Neural progenitor cell (in vitro differentiated cells): ENCODE results near the gene GPBAR1. TPM values are rescaled to one million over a fixed set of nuclear protein-coding genes. Genes with fewer than 3 reads are reported as not detected.
A peak's percentile ranks its signal among the peaks of the same experiment; 100 is the strongest.

Source experiments
- DNase-seq: peaks from one replicate; pipeline ENCODE4 v3.0.0-alpha.2; 2016; ENCODE audit warnings: low spot score
- H2AFZ ChIP-seq: fragments of 200-600 bp; sonication (generic); replicated peaks from 2 replicates; pipeline ENCODE4 v1.6.1; 2016; ENCODE audit warnings: antibody characterized with exemption
- H3F3A ChIP-seq: fragments of 200-600 bp; sonication (generic); 2 replicates; pipeline ENCODE4 v1.6.1; 2016; ENCODE audit warnings: antibody characterized with exemption, low read depth
- H3K27ac ChIP-seq: fragments of 200-600 bp; sonication (generic); 2 replicates; pipeline ENCODE4 v1.5.1; 2016; ENCODE audit warnings: mild to moderate bottlenecking
- H3K27me3 ChIP-seq: fragments of 200-600 bp; sonication (generic); 2 replicates; pipeline ENCODE4 v1.6.1; 2016; ENCODE audit warnings: mild to moderate bottlenecking, moderate library complexity
- H3K36me3 ChIP-seq: fragments of 200-600 bp; sonication (generic); 2 replicates; pipeline ENCODE4 v1.5.1; 2016
- H3K4me1 ChIP-seq: fragments of 200-600 bp; sonication (generic); 2 replicates; pipeline ENCODE4 v1.6.1; 2016; ENCODE audit warnings: mixed run types
- H3K4me2 ChIP-seq: fragments of 200-600 bp; sonication (generic); 2 replicates; pipeline ENCODE4 v1.6.1; 2016
- H3K4me3 ChIP-seq: fragments of 200-600 bp; sonication (generic); 2 replicates; pipeline ENCODE4 v1.5.1; 2016
- H3K79me2 ChIP-seq: fragments of 200-600 bp; sonication (generic); 2 replicates; pipeline ENCODE4 v1.6.1; 2016; ENCODE audit warnings: low read depth
- H3K9ac ChIP-seq: fragments of 200-600 bp; sonication (generic); 2 replicates; pipeline ENCODE4 v1.6.1; 2016
- H3K9me3 ChIP-seq: fragments of 200-600 bp; sonication (generic); 2 replicates; pipeline ENCODE4 v1.5.1; 2016; ENCODE audit warnings: low read depth
- H4K20me1 ChIP-seq: fragments of 200-600 bp; sonication (generic); 2 replicates; pipeline ENCODE4 v1.6.1; 2016; ENCODE audit warnings: low read depth
- H3K27ac Mint-ChIP-seq: 3 replicates; pipeline ENCODE4 v1.8.0; 2021; ENCODE audit warnings: mixed read lengths
- H3K27me3 Mint-ChIP-seq: 2 replicates; pipeline ENCODE4 v1.8.0; 2022; ENCODE audit warnings: low read depth, mild to moderate bottlenecking, inconsistent platforms, moderate library complexity, mixed read lengths; ENCODE audit not compliant: insufficient read depth
- H3K36me3 Mint-ChIP-seq: 3 replicates; pipeline ENCODE4 v1.8.0; 2021; ENCODE audit warnings: mixed read lengths
- H3K4me1 Mint-ChIP-seq: 3 replicates; pipeline ENCODE4 v1.8.0; 2021; ENCODE audit warnings: mixed read lengths
- H3K4me3 Mint-ChIP-seq: 3 replicates; pipeline ENCODE4 v1.8.0; 2021; ENCODE audit warnings: mild to moderate bottlenecking, moderate library complexity, mixed read lengths
- H3K9me3 Mint-ChIP-seq: 3 replicates; pipeline ENCODE4 v1.8.0; 2020; ENCODE audit warnings: mixed read lengths
- EZH2 ChIP-seq: fragments of 200-600 bp; sonication (generic); IDR thresholded peaks from 2 replicates; pipeline ENCODE4 v1.6.1; 2017; ENCODE audit warnings: antibody characterized with exemption, mild to moderate bottlenecking, moderate library complexity
- EZH2phosphoT487 ChIP-seq: fragments of 200-600 bp; sonication (generic); IDR thresholded peaks from 2 replicates; pipeline ENCODE4 v1.6.1; 2017; ENCODE audit warnings: antibody characterized with exemption
- total RNA-seq: library from RNA; depleted of rRNA; stranded (reverse); fragments of >200 nt; gene quantifications from 2 replicates; pipeline ENCODE4 v1.2.3, GENCODE V29; 2015; ENCODE audit warnings: low replicate concordance
- TF ChIP-seq, protein P1 (sequence below): fragments of 200-600 bp; sonication (generic); IDR thresholded peaks from 2 replicates; pipeline ENCODE4 v1.5.1; 2017; ENCODE audit warnings: antibody characterized with exemption, mild to moderate bottlenecking

Gene GPBAR1, protein sequence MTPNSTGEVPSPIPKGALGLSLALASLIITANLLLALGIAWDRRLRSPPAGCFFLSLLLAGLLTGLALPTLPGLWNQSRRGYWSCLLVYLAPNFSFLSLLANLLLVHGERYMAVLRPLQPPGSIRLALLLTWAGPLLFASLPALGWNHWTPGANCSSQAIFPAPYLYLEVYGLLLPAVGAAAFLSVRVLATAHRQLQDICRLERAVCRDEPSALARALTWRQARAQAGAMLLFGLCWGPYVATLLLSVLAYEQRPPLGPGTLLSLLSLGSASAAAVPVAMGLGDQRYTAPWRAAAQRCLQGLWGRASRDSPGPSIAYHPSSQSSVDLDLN
- 0.09 TPM in 1 of 2 replicates, not detected in the other for total RNA-seq

DNA sequence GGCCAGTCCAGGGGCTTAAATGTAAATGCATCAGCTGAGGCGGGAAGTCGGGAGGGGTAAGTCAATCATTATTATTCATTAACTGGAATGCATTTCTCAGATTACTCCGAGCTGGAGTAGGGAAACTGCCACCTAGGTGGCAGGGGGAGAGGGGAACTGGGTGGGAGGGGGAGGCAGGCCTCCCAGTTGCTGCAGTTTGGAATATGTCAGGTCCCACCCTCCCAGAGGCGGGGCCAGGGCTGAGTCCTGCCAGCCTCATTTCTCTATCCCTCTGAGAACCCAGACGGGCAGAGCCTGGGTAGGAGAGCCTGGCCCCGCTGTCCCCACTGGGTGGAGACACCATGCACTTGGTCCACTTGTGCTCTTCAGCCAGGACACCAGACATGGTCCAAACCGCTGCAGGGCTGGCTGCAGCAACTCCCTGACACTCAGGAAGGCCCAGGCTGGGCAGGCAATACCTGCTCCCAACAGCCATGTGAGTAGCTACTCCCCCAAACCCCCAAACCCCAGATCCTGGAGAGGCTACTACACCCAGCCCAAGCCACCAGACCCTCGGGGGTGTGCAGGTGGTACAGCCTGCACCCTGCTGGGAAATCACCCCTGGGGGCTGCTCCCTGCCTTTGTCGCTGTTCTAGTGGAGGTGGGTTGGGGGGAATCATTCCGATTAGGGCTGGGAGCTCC, at the start of gene GPBAR1:
TSS of gene GPBAR1 (plus strand) at position 274 of the 681 bp plus-strand sequence. CDS start 1,710 bp downstream, outside the sequence.
- Mint-ChIP-seq H3K27ac (peak within 1 kb of the TSS; percentile 96), H3K4me3 (peak within 1 kb of the TSS; percentile 61), H3K27me3 (peaks cover 3% of the 10 kb centered on the region), H3K4me1 (peaks cover 34% of the 10 kb centered on the region), H3K36me3 (peaks cover 9% of the 10 kb centered on the region), H3K9me3 (no peaks in the 10 kb centered on the region)
- H3K79me2 ChIP-seq, result no peaks in the 10 kb centered on the region
- H3K4me1 ChIP-seq, result peaks cover 14% of the 10 kb centered on the region
- no peaks in the 10 kb centered on the region for H3K27me3 ChIP-seq
- no peak for TF ChIP-seq EZH2
- TF ChIP-seq EZH2phosphoT487, result no peak
- TF ChIP-seq, protein P1, sequence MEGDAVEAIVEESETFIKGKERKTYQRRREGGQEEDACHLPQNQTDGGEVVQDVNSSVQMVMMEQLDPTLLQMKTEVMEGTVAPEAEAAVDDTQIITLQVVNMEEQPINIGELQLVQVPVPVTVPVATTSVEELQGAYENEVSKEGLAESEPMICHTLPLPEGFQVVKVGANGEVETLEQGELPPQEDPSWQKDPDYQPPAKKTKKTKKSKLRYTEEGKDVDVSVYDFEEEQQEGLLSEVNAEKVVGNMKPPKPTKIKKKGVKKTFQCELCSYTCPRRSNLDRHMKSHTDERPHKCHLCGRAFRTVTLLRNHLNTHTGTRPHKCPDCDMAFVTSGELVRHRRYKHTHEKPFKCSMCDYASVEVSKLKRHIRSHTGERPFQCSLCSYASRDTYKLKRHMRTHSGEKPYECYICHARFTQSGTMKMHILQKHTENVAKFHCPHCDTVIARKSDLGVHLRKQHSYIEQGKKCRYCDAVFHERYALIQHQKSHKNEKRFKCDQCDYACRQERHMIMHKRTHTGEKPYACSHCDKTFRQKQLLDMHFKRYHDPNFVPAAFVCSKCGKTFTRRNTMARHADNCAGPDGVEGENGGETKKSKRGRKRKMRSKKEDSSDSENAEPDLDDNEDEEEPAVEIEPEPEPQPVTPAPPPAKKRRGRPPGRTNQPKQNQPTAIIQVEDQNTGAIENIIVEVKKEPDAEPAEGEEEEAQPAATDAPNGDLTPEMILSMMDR, result no peak
- H3K4me2 ChIP-seq, result peak within 1 kb of the TSS; percentile 11
- no peak within 1 kb of the TSS for H3K9ac ChIP-seq
- no peak within 1 kb of the TSS for H2AFZ ChIP-seq
- no peaks in the 10 kb centered on the region for H3K9me3 ChIP-seq
- H3K27ac ChIP-seq, result no peak within 1 kb of the TSS
- peak; percentile 71 for DNase-seq
- no peaks in the 10 kb centered on the region for H4K20me1 ChIP-seq
- no peaks in the 10 kb centered on the region for H3K36me3 ChIP-seq
- H3K4me3 ChIP-seq, result no peak within 1 kb of the TSS
- H3F3A ChIP-seq, result peaks cover 21% of the 10 kb centered on the region

DNA sequence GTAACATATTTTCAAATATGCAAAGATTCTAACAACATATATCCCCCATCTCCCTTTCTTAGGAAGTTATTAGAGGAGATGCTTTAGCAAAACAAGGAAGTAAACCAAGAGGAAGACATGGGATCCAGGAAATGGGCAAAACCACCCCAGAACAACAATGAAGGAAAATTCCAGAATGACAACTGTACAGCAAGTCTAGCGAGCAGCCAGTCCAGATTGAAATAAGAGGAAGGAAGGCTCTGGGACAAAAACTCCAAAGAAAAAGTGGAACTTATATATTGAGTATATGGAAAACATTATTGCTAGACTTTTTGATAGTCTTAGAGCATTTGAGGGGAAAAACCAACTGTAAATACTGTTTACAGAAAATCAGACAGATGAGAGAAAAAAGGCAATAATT, 46.7 kb upstream of the GPBAR1 start:
- Mint-ChIP-seq H3K4me1 (peaks cover 20% of the 10 kb centered on the region), H3K27me3 (peaks cover 2% of the 10 kb centered on the region), H3K4me3 (no peak overlapping the region), H3K27ac (no peak overlapping the region), H3K9me3 (peaks cover 10% of the 10 kb centered on the region), H3K36me3 (no peaks in the 10 kb centered on the region)
- H3K27ac ChIP-seq, result no peak overlapping the region
- peaks cover 6% of the 10 kb centered on the region for H3F3A ChIP-seq
- no peaks in the 10 kb centered on the region for H3K9me3 ChIP-seq
- no peak overlapping the region for H3K4me2 ChIP-seq
- H3K36me3 ChIP-seq, result no peaks in the 10 kb centered on the region
- TF ChIP-seq, protein P1, result no peak
- TF ChIP-seq EZH2 (no peak), EZH2phosphoT487 (no peak)
- DNase-seq, result no peak
- H4K20me1 ChIP-seq, result peaks cover 13% of the 10 kb centered on the region
- H3K27me3 ChIP-seq, result peaks cover 8% of the 10 kb centered on the region
- H3K4me3 ChIP-seq, result no peak overlapping the region
- no peak overlapping the region for H3K9ac ChIP-seq
- H3K79me2 ChIP-seq, result peaks cover 21% of the 10 kb centered on the region
- H2AFZ ChIP-seq, result no peak overlapping the region
- peaks cover 11% of the 10 kb centered on the region for H3K4me1 ChIP-seq

DNA sequence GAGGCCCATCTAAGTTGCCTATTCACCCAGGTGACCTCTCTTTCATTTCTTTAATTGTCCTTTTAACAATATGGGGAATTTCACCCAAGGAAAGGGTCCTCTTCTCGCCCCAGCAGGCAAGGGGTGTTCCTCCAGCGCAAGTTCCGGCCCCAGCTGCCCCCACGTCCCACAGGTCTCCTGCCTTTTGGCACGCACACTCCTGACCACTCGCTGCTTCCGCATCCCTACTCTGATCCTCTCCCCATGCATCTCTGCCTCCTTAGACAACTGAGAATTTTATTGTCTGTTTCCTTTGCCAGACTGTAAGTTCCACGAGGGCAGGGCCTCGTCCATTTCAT, 44.5 kb upstream of the GPBAR1 start:
- Histone ChIP-seq H3K9me3 (no peaks in the 10 kb centered on the region), H3K4me2 (peak overlapping the region; percentile 88), H3K36me3 (no peaks in the 10 kb centered on the region), H3F3A (peaks cover 6% of the 10 kb centered on the region), H3K4me1 (peaks cover 13% of the 10 kb centered on the region), H4K20me1 (peaks cover 33% of the 10 kb centered on the region), H3K27me3 (no peaks in the 10 kb centered on the region), H2AFZ (peak overlapping the region; percentile 74), H3K4me3 (peak overlapping the region; percentile 82), H3K27ac (no peak overlapping the region), H3K9ac (no peak overlapping the region), H3K79me2 (peaks cover 42% of the 10 kb centered on the region)
- H3K36me3 Mint-ChIP-seq, result peaks cover 2% of the 10 kb centered on the region
- peak overlapping the region; percentile 95 for H3K4me3 Mint-ChIP-seq
- TF ChIP-seq, protein P1, result no peak
- no peak for TF ChIP-seq EZH2phosphoT487
- TF ChIP-seq EZH2, result no peak
- peaks cover 29% of the 10 kb centered on the region for H3K4me1 Mint-ChIP-seq
- peak overlapping the region; percentile 72 for H3K27ac Mint-ChIP-seq
- H3K27me3 Mint-ChIP-seq, result peaks cover 2% of the 10 kb centered on the region
- no peaks in the 10 kb centered on the region for H3K9me3 Mint-ChIP-seq
- no peak for DNase-seq
